Measurements from ENCODE around the gene KRT71. TPM values are rescaled to one million over a fixed set of nuclear protein-coding genes. Genes with fewer than 3 reads are reported as not detected.

Gene KRT71
- total RNA-seq, 1 donor from 2014 or later = not detected

GRCh38 chr12:52581481-52581880 is 28.5 kb upstream of the KRT71 start:
- peaks cover 16% of the 10 kb centered on the region for H3K4me1 Mint-ChIP-seq
- no peak for TF ChIP-seq CTCF (IDR thresholded peaks at IDR 0.05; ENCODE audit: unreplicated experiment)
- no peak overlapping the region for H3K4me3 Mint-ChIP-seq
- H3K36me3 Mint-ChIP-seq = no peaks in the 10 kb centered on the region
- H3K9me3 Mint-ChIP-seq = no peaks in the 10 kb centered on the region
- H3K27ac Mint-ChIP-seq = no peak overlapping the region
- no peak for DNase-seq (ENCODE audit: low spot score in 2 of 2, unreplicated experiment in 2 of 2)
- no peaks in the 10 kb centered on the region for H3K27me3 Mint-ChIP-seq (ENCODE audit: low read depth)

GRCh38 chr12:52581066-52581465 is 28.1 kb upstream of the KRT71 start:
- Mint-ChIP-seq H3K36me3 (no peaks in the 10 kb centered on the region), H3K9me3 (no peaks in the 10 kb centered on the region), H3K27me3 (ENCODE audit: low read depth) (no peaks in the 10 kb centered on the region), H3K4me3 (no peak overlapping the region), H3K27ac (no peak overlapping the region), H3K4me1 (peaks cover 16% of the 10 kb centered on the region)
- DNase-seq (ENCODE audit: low spot score in 2 of 2, unreplicated experiment in 2 of 2) = no peak
- TF ChIP-seq CTCF (IDR thresholded peaks at IDR 0.05; ENCODE audit: unreplicated experiment) = no peak

- no peak for DNase-seq (ENCODE audit: low spot score in 2 of 2, unreplicated experiment in 2 of 2)
- Mint-ChIP-seq H3K4me1 (peaks cover 16% of the 10 kb centered on the region), H3K27me3 (ENCODE audit: low read depth) (no peaks in the 10 kb centered on the region), H3K36me3 (no peaks in the 10 kb centered on the region), H3K4me3 (no peak overlapping the region), H3K9me3 (no peaks in the 10 kb centered on the region), H3K27ac (peak overlapping the region; percentile 66)
- no peak for TF ChIP-seq CTCF (IDR thresholded peaks at IDR 0.05; ENCODE audit: unreplicated experiment)
These were observed 27.6 kb upstream of the KRT71 start for GRCh38 chr12:52580496-52580895.

- Mint-ChIP-seq H3K27ac (peak overlapping the region; percentile 66), H3K9me3 (no peaks in the 10 kb centered on the region), H3K27me3 (ENCODE audit: low read depth) (no peaks in the 10 kb centered on the region), H3K4me1 (peaks cover 16% of the 10 kb centered on the region), H3K36me3 (no peaks in the 10 kb centered on the region), H3K4me3 (no peak overlapping the region)
- TF ChIP-seq CTCF (IDR thresholded peaks at IDR 0.05; ENCODE audit: unreplicated experiment) = no peak
- no peak for DNase-seq (ENCODE audit: low spot score in 2 of 2, unreplicated experiment in 2 of 2)
These were observed 26.8 kb upstream of the KRT71 start for GRCh38 chr12:52579468-52580465.

- no peak for DNase-seq (ENCODE audit: low spot score in 2 of 2, unreplicated experiment in 2 of 2)
- Mint-ChIP-seq H3K27ac (no peak overlapping the region), H3K27me3 (ENCODE audit: low read depth) (no peaks in the 10 kb centered on the region), H3K4me3 (no peak overlapping the region), H3K9me3 (no peaks in the 10 kb centered on the region), H3K36me3 (no peaks in the 10 kb centered on the region), H3K4me1 (peaks cover 16% of the 10 kb centered on the region)
- no peak for TF ChIP-seq CTCF (IDR thresholded peaks at IDR 0.05; ENCODE audit: unreplicated experiment)
These were observed 25.5 kb upstream of the KRT71 start for GRCh38 chr12:52578469-52578868.
